Astrocyte of the spinal cord (primary cell): Measurements from ENCODE around the gene NMNAT3.

Experiments
- DNase-seq: peaks from one replicate; pipeline ENCODE4 v3.0.0; 2011; ENCODE audit warnings: low read depth, low spot score
- H3K4me3 ChIP-seq: 2 replicates; pipeline ENCODE4 v1.5.1; 2011; ENCODE audit warnings: low read depth, mild to moderate bottlenecking, low read length, moderate library complexity
- CTCF ChIP-seq: IDR thresholded peaks from 2 replicates; pipeline ENCODE4 v1.5.1; 2012; ENCODE audit warnings: low read depth, mild to moderate bottlenecking, low read length, inconsistent platforms
- in situ Hi-C: cut with HindIII; loops from 2 replicates; pipeline ENCODE4 v1.10.0; 2017; ENCODE audit warnings: low sequenced_read_pairs

NMNAT3 gene

GRCh38 chr3:139659511-139659910 is 18.3 kb downstream of the NMNAT3 start:
- in situ Hi-C loops = no loop called here

DNA sequence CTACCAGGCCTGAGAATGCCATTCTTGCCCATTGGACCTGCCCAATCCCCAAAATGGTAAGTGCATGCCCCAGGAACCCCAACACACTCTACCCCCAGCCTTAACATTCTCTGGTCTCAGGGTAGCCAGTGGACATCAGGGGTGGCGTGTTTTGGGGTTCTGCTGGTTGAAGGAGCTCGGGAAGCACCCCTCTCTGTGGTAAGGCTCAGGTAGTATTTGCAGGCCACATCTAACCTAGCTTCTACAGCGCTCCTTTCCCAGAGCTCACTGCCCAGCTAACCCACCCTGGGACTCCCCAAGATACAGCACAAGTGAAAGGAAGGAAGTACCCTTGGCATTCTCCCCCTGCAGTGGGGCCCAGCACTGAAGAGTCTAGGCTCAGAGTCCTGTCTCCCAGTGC is 19.8 kb downstream of the NMNAT3 start:
- TF ChIP-seq CTCF = no peak
- in situ Hi-C loops = no loop called here
- H3K4me3 ChIP-seq = no peak overlapping the region
- no peak for DNase-seq

More at GRCh38 chr3:139659511-139659910, 18.3 kb downstream of the NMNAT3 start:
- H3K4me3 ChIP-seq = no peak overlapping the region
- no peak for TF ChIP-seq CTCF
- no peak for DNase-seq

- H3K4me3 ChIP-seq = no peak overlapping the region
- no peak for TF ChIP-seq CTCF
- in situ Hi-C loops = no loop called here
- DNase-seq = no peak
These were observed 20.3 kb downstream of the NMNAT3 start for GRCh38 chr3:139657434-139657833.

- no peak for TF ChIP-seq CTCF
- DNase-seq = no peak
- in situ Hi-C loops = no loop called here
- no peak overlapping the region for H3K4me3 ChIP-seq
These were observed 21.7 kb downstream of the NMNAT3 start for GRCh38 chr3:139655909-139656595.

DNA sequence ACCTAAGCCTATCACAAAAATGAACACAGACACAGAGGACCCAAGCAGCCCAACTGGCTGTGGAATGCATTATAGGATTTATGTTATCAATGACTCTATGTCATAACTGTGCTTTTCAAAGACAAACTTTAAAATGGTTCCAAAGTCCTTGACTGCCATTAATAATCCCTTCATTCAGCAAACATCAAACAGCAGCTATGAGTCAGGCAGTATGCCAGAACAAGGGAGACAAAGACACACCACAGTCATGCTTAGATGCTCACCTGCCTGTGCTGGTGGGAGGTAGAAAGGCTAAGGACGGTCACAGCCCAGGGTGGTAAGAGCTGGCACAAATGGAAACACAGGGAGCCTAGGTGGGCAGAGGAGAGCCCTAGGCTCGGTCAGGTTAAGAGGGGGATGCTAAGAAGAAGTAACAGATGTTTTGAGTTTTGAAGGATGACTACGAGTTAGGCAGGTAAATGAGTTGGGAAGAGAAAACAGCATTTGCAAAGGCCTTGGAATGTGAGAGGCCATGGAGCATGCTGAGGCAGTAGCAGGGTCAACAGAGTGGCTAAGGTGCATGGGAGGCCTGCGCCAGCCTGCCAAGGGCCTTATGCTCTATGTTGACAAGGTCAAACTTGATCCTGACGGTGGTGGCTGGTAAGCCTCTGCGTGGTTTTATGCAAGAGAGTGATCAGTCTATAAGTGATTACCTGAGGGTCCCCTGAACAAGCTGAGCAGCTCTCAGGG is 23.0 kb downstream of the NMNAT3 start:
- in situ Hi-C loops = no loop called here
- DNase-seq = no peak
- TF ChIP-seq CTCF = no peak
- no peak overlapping the region for H3K4me3 ChIP-seq

- no peak for DNase-seq
- in situ Hi-C loops = no loop called here
- TF ChIP-seq CTCF = no peak
- no peak overlapping the region for H3K4me3 ChIP-seq
These were observed 24.2 kb downstream of the NMNAT3 start for GRCh38 chr3:139653582-139653981.
